ENCODE measurements around the gene AIFM2. TPM values are rescaled to one million over a fixed set of nuclear protein-coding genes. Genes with fewer than 3 reads are reported as not detected.

The AIFM2 gene
- polyA plus RNA-seq, 1 donor = 2.8 TPM

GRCh38 chr10:70146489-70147258, 14.0 kb upstream of the AIFM2 start, which contains the start of gene TYSND1:
Gene TYSND1, minus strand, starts transcription at chr10:70146700. Its CDS starts 114 bp downstream, at chr10:70146586.
- DNase-seq (ENCODE audit: low read depth) = peak; percentile 98

- DNase-seq (ENCODE audit: low read depth) = no peak
Measured at GRCh38 chr10:70145666-70146488, 13.3 kb upstream of the AIFM2 start.

- DNase-seq (ENCODE audit: low read depth) = no peak
Measured at GRCh38 chr10:70145166-70145665, 12.6 kb upstream of the AIFM2 start.

- DNase-seq (ENCODE audit: low read depth) = no peak
Measured at GRCh38 chr10:70144372-70145110, 11.9 kb upstream of the AIFM2 start.

GRCh38 chr10:70142555-70142954, 9.9 kb upstream of the AIFM2 start:
- no peak for DNase-seq (ENCODE audit: low read depth)

GRCh38 chr10:70140297-70140696, 7.7 kb upstream of the AIFM2 start:
- no peak for DNase-seq (ENCODE audit: low read depth)

- DNase-seq (ENCODE audit: low read depth) = no peak
Measured at GRCh38 chr10:70139997-70140250, 7.3 kb upstream of the AIFM2 start.

GRCh38 chr10:70139151-70139996, 6.7 kb upstream of the AIFM2 start:
- no peak for DNase-seq (ENCODE audit: low read depth)

- DNase-seq (ENCODE audit: low read depth) = no peak
Measured at GRCh38 chr10:70137927-70138883, 5.6 kb upstream of the AIFM2 start.

GRCh38 chr10:70137135-70137534, 4.5 kb upstream of the AIFM2 start:
- DNase-seq (ENCODE audit: low read depth) = no peak

- no peak for DNase-seq (ENCODE audit: low read depth)
Measured at GRCh38 chr10:70135684-70136083, 3.1 kb upstream of the AIFM2 start.

- no peak for DNase-seq (ENCODE audit: low read depth)
Measured at GRCh38 chr10:70135046-70135445, 2.4 kb upstream of the AIFM2 start.

- no peak for DNase-seq (ENCODE audit: low read depth)
Measured at GRCh38 chr10:70131560-70131937, 1.1 kb downstream of the AIFM2 start.

- DNase-seq (ENCODE audit: low read depth) = no peak
Measured at GRCh38 chr10:70130878-70131559, 1.6 kb downstream of the AIFM2 start.

- no peak for DNase-seq (ENCODE audit: low read depth)
Measured at GRCh38 chr10:70126700-70127395, 5.8 kb downstream of the AIFM2 start.

GRCh38 chr10:70125918-70126552, 6.6 kb downstream of the AIFM2 start:
- no peak for DNase-seq (ENCODE audit: low read depth)

- DNase-seq (ENCODE audit: low read depth) = no peak
Measured at GRCh38 chr10:70124918-70125317, 7.7 kb downstream of the AIFM2 start.

- no peak for DNase-seq (ENCODE audit: low read depth)
Measured at GRCh38 chr10:70124415-70124814, 8.2 kb downstream of the AIFM2 start.
